Testis (tissue), 2 donors: ENCODE results near the gene CKM.

Source experiments
- POLR2A ChIP-seq: fragments of 450-650 bp; IDR thresholded peaks from one replicate; pipeline ENCODE4 v1.6.1; 2017; ENCODE audit warnings: antibody characterized with exemption, mild to moderate bottlenecking, moderate library complexity
- TF ChIP-seq, protein P1 (sequence below), 3 experiments: fragments of 450-650 bp in 2 of 3; fragments of 200-600 bp in 1 of 3; sonication (generic) in 1 of 3; IDR thresholded peaks; one replicate each; pipeline ENCODE4 v1.5.1; 2016 to 2019; ENCODE audit warnings: antibody characterized with exemption in 3 of 3, mild to moderate bottlenecking in 2 of 3, moderate library complexity in 1 of 3

DNA sequence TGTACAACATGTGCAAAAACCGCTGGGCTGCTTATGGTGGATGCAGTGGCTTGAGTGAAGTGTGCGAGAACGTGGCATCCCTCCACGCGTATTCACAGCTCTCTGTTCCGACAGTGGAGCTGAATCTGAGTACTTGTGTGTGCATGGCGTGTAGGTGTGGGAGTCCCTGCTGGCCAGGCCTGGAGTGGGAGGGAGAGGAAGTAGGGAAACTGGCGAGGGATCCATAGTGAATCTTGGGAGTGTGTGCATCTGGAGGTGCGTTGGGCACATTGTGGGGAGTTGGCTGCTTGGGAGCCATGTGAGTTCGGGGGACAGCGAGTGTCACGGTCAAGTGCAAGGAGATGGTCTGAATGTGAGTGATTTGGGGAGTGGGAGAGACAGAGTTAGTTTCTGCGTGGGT, 20.2 kb upstream of the CKM start:
- TF ChIP-seq, protein P1, sequence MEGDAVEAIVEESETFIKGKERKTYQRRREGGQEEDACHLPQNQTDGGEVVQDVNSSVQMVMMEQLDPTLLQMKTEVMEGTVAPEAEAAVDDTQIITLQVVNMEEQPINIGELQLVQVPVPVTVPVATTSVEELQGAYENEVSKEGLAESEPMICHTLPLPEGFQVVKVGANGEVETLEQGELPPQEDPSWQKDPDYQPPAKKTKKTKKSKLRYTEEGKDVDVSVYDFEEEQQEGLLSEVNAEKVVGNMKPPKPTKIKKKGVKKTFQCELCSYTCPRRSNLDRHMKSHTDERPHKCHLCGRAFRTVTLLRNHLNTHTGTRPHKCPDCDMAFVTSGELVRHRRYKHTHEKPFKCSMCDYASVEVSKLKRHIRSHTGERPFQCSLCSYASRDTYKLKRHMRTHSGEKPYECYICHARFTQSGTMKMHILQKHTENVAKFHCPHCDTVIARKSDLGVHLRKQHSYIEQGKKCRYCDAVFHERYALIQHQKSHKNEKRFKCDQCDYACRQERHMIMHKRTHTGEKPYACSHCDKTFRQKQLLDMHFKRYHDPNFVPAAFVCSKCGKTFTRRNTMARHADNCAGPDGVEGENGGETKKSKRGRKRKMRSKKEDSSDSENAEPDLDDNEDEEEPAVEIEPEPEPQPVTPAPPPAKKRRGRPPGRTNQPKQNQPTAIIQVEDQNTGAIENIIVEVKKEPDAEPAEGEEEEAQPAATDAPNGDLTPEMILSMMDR (IDR thresholded peaks at IDR 0.05), result no peak
- TF ChIP-seq POLR2A, result no peak
